ACHN (cell line): ENCODE data around the gene SUGCT.

Source experiments
- DNase-seq: peaks from one replicate; pipeline ENCODE4 v3.0.0-alpha.2; 2015
- in situ Hi-C: cut with HindIII; loops from 2 replicates; pipeline ENCODE4 v1.10.0; 2017; ENCODE audit warnings: low sequenced_read_pairs, low pct_ligation_motif_present, low pct_unique_long_range_greater_than_20kb

SUGCT gene

DNA sequence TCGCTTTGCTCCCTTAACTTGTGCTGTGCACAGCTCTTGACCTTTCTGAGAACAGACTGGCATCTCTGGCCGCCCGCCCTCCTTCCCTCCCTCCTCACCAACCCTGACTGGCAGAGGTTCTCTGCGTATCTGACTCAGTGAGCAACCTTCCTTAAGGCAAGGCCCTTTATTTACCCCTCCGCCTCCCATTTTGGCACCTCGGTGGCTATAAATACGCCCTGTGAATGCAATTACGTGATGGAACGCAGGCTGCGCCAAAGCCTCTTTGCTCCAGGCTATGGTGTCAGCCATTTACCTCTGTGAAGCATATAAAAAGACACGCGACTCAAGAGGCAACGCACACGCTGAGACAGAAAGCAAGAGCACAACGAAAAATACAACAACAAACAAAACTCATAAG is 764.3 kb downstream of the SUGCT start:
- in situ Hi-C loops: no loop called here

DNA sequence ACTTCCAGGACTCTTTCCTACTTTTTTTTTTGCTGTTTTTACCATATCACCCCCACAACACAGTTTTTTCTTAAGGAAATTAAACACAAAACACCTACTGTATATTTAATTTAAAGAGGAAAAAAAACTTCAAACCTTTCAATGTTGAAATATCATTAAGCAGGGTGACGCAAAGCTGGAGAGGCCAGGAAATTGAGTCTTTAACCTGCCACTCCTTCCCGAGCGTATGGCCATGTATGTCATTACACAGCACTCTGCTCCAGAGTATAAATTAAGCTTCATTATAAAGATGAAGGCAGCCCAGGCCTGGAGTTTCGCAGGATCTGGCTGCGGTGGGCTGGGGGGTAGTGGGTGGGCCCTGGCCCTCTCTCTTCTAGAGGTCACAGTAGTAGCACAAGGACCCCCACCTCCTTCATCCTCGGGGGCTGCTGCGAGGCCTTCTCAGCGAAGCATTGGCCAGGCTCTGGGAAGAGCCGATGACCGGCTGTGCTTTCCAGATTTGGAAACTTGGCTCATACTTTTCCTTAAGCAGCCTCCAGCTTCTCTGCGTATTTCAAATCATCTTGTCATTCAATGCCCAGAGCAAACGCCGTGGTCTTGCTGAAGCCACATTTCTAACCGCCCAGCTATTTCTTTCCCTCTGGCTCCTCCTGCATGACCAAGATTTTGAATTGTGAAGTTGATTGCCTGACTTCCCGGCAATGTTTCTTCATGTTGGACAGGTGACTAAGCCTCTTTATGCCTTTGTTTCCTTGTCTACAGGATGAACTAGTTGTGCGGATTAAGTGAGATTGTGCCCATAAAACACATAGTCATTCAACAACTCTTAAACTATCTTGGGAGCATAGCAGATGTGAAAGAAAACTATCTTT is 765.1 kb downstream of the SUGCT start:
- in situ Hi-C loops: no loop called here
- no peak for DNase-seq

More for the DNA sequence above, 764.3 kb downstream of the SUGCT start:
- DNase-seq: no peak

GRCh38 chr7:40903872-40904271 is 769.1 kb downstream of the SUGCT start:
- no peak for DNase-seq
- in situ Hi-C loops: no loop called here

- no peak for DNase-seq
- in situ Hi-C loops: no loop called here
Observed at GRCh38 chr7:40907286-40907685, 772.5 kb downstream of the SUGCT start.

GRCh38 chr7:40909346-40909980 is 774.7 kb downstream of the SUGCT start:
- DNase-seq: no peak
- in situ Hi-C loops: no loop called here
